Activated gamma-delta T cell treated with Interleukin-2 at 50 U/mL for 16 hours (primary cell): ENCODE data around the gene NKAPL.

Source experiments
- DNase-seq: peaks from one replicate; pipeline ENCODE4 v3.0.0-alpha.2; 2020

Gene NKAPL

DNA sequence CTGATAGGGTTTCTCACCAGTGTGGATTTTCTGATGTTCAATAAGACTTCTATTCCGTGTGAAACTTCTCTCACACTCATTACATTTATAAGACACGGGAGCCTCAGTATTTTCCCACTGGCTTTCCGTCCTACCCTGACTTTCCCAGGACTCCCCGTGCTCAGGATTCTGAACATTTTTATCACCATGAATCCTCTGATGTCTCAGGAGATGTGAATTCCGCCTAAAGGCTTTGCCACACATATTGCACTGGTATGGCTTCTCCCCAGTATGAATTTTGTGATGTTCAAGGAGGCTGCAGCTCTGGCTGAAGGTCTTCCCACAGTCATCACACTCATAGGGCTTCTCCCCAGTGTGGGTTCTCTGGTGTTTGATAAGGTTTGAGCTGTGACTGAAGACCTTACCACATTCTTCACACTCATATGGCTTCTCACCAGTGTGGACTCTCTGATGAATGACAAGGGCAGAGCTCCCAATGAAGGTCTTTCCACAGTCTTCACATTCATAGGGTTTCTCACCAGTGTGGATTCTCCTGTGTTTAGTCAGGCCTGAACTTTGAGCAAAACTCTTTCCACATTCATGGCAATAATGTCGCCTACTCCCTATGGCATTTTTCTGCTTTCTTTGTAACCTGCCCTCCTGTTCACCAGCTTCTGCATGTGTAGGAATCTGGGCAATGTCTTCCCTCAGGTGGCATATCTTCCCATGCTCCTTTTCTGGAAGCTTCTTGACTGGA is 13.7 kb upstream of the NKAPL start:
- no peak for DNase-seq

- DNase-seq = no peak
Observed at GRCh38 chr6:28248916-28249315, 10.2 kb upstream of the NKAPL start.

- no peak for DNase-seq
Observed at GRCh38 chr6:28250747-28251146, 8.3 kb upstream of the NKAPL start.

GRCh38 chr6:28251661-28252008 is 7.5 kb upstream of the NKAPL start:
- DNase-seq = peak; percentile 27

DNA sequence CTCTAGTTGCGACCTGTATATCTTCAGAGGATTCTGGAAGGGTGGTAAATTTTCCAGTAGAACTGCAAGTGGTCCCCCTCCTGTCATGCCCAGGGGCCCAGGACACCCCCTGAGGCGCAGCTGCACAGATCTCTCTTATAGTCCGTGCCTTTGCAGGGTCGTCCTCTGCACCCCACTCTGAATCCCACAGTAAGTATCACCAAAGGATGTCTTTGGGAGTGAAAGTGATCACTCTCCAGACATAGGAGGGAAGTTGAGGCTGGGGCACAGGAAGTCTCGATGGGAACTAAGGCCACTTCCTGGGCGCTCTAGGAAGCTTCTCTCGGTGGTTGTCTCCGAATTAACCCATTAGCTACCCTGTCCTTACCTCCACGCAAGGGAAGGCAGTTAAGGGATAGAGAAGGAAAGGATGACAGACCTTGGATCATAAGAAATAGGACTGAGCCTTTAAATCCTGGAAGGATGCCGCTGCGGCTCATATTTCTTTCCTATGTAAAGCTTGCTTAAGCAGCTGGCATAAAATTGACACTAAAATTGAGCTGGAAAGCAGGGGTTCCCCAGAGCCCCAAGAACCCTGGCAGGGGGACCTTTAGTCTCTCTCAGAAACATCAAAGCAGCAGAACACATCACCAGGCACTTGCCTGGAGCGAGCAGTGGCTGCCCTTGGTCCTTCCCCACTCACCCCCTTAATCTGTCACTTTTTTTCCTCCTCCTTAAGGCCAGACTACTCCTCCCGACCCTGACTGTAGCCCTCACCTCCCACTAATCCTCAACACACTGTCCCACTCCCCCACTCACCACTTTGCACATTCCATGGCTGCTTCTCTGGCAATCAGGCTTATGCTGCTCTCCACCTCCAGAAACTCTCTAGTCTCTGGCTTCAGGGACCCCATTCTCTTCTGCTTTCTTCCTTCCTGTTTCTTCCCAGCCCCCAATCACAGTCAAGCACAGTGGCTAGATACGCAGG is 6.8 kb upstream of the NKAPL start, which contains the start of gene ZKSCAN4:
Gene ZKSCAN4, minus strand, starts transcription at position 261 of the 967 bp plus-strand sequence. CDS start 289 bp downstream, outside the sequence.
- DNase-seq = peak; percentile 83

DNA sequence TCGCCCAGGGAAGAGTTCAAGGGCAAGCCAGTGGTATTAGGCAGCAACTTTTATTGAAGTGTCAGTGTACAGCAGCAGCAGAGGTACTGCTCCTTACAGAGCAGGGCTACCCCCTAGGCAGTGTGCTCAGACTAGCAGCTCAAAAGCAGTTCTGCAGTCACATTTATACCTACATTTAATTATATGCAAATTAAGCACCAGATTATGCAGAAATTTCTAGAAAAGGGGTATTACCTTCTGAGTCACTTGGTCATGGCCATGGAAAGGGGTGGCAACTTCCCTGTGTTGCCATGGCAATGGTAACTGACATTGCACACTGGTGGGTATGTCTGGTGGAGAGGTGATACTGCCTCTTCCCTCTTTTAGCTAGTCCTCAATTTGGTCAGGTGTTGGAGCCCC is 5.0 kb upstream of the NKAPL start:
- DNase-seq = no peak

- no peak for DNase-seq
Observed at GRCh38 chr6:28257042-28257441, 2.1 kb upstream of the NKAPL start.

DNA sequence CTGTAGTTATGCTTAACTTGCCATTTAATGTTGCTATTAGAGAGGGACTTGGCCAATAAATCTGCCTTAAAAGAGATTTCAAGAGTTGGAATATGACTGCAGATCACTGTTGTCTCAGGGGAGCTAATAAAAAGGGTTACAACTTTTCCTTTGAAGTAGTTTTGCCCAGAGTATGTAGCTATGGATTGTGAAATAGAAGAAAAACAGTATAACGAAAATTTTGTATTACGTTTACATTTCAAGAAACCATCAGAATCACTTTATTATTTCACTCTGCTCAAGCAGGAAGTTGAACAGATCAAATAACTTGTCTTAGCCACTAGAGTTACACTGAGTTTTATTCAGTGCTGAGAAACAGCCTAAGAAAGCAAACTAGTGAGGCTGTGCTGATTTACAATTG is 4.8 kb downstream of the NKAPL start:
- DNase-seq = no peak

DNA sequence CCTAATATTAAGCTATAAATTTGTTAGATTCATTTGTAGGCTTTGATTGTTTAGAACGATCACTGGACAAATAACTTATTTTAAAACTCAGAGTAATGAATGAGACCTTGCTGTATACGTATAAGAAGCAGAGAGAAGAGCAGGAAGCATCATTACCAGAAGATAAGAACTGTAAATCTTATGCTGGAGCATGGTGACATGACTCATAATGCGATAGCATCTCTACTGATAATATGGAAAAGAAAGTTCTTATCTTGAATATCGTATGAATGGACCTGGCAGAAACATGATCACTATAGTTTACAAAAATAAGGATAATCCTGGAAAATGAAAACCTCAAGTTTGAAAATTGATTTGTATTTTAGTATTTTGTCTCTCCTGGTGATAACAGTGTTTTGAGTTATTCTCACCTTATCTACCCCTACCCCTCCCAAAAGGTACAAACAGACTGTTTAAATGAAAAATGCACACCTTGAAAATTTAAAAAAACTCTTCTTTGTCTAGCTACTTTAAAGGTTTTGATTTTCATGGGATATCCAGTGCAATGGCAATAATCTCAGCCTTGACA is 5.8 kb downstream of the NKAPL start:
- DNase-seq = no peak

GRCh38 chr6:28266563-28266961 is 7.5 kb downstream of the NKAPL start:
- DNase-seq = no peak

DNA sequence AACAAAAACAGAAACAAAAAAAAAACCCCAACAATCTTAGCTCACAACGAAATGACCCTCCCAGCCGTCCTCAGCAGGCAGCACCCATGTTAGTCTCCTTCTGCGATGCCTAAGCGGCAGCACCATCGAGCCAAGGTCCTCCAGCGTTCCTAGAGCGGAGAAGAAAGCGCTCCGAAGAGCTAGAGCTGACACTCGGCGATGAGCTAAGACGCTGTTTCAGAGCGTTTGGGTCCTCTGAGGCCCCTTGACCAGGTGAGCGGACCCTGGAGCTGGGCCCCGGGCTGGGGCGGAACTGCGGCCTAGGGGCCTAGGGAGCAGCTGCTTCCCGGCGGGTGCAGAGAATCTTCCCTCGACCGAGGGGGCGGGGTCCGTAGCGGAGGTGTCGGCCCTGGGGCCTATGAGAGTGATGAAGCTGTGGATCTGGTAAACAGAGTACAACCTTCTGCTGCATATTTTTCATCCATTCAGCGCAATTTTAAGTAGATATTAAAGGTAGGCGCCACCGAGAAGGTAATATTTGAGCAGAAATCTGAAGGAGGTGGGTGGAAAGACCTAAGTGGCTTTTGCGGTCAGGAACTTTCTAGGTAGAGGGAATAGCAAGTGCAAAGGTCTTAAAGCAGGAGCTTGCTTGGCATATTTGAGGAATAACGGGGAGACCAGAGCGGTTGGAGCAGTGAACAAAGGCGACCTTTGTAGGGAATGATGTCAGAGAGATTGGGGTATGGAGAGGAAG is 8.0 kb downstream of the NKAPL start, which contains the start of gene ZSCAN26:
Gene ZSCAN26, plus strand, starts transcription at position 182 of the 733 bp plus-strand sequence. CDS start 4,777 bp downstream, outside the sequence.
- DNase-seq = peak; percentile 87

GRCh38 chr6:28267695-28268059 is 8.6 kb downstream of the NKAPL start:
- no peak for DNase-seq

- no peak for DNase-seq
Observed at GRCh38 chr6:28269492-28269891, 10.4 kb downstream of the NKAPL start.

GRCh38 chr6:28274888-28275287 is 15.8 kb downstream of the NKAPL start:
- no peak for DNase-seq

DNA sequence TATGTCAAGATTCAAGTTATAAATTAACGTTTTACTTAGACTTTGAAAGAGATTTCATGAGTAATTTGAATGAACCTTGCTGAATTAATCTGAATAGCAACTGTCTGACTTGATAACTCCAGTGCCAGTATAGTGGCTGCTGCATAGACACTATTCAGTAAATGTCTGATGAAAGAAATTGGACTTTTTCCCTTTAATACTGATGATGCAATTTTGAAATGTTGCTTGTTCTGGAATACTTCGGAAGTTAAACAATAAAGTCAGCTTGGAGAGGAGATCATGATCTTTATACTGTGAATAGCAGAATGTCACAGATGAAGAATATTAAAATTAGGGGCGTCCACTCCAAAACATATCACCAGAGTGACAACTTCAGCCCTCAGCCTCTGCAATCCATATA is 18.6 kb downstream of the NKAPL start:
- no peak for DNase-seq

- DNase-seq = no peak
Observed at GRCh38 chr6:28280595-28281287, 21.6 kb downstream of the NKAPL start.

DNA sequence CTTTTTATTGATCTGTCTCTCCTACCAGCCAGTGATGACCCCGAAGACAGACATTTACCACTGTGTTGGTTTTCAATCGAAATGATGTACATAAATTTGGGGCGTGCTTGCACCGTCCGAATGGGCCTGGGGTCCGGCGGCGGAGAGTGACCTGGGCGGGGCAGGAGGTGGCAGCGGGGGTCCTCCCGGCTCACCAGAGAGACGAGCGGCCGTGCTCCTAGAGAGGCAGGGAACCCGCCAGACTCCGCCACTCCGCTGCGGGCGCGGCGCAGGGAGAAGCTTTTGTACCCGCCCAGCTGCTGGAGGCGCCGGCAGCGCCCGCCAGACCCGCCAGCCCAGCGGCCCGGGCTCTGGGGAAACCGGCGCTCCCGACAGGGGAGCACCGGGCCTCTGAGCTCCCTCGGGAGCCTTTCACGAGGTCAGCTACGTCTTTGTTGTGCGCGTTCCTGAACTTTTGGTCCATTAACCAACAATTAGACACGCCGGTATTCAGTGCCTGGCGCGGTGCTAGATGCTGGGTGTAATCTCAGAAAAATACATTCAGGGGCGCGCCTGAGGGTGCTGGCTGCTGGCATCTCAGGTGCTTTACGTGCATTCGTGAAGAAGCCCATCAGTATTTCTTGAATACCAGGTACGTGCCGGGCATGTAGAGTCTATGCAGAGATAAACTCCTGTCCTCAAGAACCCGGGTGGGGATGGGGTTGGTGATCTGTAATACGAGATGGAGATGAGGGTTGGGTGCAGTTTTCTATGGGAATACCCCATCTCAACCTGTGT is 22.4 kb downstream of the NKAPL start, which contains the start of gene PGBD1:
Gene PGBD1, plus strand, starts transcription at position 285 of the 777 bp plus-strand sequence. CDS start 2,242 bp downstream, outside the sequence.
- DNase-seq = peak; percentile 29

DNA sequence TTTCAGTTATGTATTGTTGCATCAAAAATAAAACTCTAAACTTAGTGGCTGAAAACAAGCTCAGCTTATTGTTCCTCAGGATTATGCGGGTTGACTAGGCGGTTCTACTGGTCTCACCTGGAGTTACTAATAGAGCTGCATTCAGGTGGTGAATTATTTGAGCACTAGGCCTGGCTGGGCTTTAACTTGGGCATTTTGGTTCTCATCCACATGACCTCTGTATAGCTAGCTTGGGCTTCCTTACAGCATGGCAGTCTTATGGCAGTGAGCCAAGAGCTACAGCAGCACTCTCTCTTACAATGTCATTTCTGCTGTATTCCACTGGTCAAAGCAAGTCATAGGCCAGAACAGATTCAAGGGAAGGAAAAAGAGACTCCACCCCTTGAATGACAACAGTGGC is 23.8 kb downstream of the NKAPL start:
- no peak for DNase-seq

GRCh38 chr6:28291573-28291972 is 32.5 kb downstream of the NKAPL start:
- DNase-seq = no peak

DNA sequence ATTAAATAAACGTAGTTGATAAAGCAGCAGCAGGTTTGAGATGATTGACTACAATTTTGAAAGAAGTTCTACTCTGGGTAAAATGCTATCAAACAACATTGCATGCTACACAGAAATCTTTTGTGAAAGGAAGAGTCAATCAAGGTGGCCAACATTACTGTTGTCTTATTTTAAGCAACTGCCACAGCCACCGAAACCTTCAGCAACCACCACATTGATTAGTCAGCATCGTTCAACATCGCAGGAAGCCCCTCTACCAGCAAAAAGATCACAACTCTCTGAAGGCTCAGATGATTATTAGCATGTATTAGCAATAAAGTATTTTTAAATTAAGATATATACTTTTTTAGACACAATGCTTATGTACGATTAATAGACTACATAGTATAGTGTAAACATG is 36.2 kb downstream of the NKAPL start:
- no peak for DNase-seq

- DNase-seq = no peak
Observed at GRCh38 chr6:28296520-28297060, 37.5 kb downstream of the NKAPL start.
